Measurements from ENCODE around the gene GPD1L.

DNA sequence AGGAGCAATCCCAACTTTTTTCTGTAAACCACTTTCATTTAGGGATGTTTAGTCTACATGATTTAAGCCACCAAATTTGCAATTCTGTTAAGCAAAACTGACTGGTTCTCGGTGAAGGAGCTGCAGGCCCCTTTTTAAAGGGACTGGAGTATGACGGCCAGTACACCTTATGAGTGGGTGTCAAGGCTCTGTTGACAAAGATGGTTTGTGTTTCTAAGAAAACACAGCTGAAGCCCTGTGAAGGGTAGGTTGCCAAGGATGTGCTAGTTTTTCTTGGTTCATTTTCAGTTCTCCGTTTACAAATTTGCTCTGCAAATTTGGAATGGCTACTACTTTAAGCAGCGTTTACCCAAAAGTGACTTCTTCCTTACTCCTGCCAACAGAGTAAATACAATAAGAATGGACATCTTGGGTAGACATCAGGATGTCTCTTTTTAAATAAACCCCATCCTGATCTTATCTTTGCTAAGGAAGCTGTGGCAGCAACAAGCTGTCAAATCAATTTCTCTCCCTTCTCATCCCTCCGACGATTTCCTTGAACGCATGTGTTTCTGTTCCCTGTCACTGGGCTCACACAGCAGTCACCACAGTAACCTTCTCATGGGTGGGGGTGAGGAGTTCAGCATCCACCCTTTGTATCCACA is 73.8 kb downstream of the GPD1L start:
- TF ChIP-seq, protein P1, sequence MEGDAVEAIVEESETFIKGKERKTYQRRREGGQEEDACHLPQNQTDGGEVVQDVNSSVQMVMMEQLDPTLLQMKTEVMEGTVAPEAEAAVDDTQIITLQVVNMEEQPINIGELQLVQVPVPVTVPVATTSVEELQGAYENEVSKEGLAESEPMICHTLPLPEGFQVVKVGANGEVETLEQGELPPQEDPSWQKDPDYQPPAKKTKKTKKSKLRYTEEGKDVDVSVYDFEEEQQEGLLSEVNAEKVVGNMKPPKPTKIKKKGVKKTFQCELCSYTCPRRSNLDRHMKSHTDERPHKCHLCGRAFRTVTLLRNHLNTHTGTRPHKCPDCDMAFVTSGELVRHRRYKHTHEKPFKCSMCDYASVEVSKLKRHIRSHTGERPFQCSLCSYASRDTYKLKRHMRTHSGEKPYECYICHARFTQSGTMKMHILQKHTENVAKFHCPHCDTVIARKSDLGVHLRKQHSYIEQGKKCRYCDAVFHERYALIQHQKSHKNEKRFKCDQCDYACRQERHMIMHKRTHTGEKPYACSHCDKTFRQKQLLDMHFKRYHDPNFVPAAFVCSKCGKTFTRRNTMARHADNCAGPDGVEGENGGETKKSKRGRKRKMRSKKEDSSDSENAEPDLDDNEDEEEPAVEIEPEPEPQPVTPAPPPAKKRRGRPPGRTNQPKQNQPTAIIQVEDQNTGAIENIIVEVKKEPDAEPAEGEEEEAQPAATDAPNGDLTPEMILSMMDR (IDR thresholded peaks at IDR 0.05; ENCODE audit: insufficient read depth, low read depth, low read length): no peak
- no peak for TF ChIP-seq EZH2 (IDR thresholded peaks at IDR 0.05; ENCODE audit: insufficient read depth, low read length)

All from astrocyte (in vitro differentiated cells and primary cell).